Activated T-cell treated with anti-CD3 and anti-CD28 coated beads for 24 hours (primary cell): ENCODE measurements around the gene RASGEF1C.

Source experiments
- DNase-seq: peaks from one replicate; pipeline ENCODE4 v3.0.0-alpha.2; 2020; ENCODE audit warnings: low read depth

The RASGEF1C gene

DNA sequence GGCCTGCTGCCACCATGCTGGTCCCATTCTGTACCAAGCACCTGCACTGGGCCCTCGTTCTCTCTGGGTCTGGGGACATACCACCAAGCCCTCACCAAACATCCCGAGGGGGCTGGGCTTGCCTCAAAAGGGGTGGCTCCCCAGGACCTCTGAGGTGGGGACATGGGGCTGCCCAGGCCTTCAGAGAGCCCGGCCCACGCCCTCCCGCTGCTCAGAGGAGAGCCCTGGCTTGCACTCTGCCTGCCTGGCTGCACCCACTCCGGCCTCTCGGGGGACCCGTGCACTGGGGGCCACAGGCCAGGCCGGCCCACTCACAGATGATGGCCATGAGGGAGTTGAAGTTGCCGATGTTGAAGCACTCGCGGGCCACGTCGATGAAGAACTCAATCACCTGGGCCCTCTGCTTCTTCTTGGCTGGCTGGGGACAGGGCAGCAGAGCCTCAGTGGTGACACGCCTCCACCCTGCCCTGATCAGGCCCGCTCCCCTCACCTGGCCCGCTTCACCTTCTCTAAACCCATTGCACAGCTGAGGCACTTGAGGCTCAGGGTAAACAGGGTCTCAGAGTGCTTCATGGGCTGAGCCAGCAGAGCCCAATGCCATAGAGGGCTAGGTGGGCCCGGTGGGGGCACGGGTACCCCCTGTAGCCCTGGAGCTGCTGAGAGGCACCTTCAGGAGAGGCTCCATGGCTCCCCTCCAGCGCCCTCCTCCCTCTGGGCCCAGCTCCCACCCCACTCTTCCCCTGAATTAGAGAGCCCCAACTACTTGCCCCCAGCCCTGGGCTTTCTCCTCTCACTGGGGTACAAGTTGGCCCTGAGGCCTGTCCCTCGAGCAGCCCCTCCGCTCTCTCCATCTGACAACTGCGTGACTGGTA is 89.7 kb downstream of the RASGEF1C start:
- DNase-seq = no peak

DNA sequence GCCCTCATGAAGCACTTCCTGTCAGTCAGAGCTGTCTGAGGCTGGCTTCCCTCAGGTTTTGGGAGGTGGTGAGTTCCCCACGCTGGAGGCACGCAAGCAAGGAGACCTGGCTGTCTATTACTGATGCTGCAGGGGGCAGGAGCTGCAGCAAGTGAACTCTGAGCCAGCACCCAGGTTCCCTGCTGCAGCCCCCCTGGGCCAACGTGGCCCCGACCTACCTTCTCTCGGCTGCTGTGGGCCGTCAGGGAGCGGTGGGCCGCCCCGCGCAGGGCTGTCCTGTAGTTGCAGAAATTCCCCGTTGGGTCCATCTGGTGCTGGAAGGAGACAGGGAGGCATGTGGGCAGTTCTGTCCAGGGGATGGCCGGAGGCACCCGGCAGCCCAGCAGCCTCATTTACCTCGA is 90.6 kb downstream of the RASGEF1C start:
- no peak for DNase-seq

DNA sequence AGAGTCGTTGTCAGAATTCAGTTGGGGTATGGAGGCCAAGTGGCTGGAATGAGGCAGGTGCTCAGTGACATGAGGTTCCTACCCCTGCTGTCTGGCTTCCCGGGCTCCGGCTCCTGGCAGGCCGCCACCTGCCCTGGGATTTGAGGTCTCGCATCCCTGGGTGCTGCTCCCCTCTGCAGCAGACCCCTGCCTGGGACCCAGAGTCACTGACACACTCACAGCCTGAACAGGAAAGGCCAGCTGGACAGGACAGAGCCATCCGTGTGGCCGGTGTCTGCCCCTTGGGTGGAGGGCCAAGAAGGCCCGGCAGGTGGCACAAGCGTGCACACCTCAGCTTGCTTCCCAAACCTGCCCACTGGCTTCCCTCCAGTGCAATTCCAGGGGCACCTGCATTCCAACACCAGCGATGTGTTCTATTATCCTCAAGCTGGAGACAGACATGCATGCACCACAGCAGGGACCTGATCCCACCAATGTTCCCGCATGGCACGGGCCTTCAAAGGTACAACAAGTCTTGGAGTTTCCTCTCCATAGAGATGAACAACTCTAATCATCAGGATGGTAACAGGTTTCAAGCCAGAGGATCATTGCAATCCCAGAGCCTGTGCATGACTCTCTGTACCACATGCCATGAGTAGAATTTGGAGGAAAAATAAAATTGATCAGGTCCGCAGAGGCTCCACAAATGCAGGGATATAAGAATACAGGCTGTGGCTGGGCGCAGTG is 91.8 kb downstream of the RASGEF1C start:
- no peak for DNase-seq

DNA sequence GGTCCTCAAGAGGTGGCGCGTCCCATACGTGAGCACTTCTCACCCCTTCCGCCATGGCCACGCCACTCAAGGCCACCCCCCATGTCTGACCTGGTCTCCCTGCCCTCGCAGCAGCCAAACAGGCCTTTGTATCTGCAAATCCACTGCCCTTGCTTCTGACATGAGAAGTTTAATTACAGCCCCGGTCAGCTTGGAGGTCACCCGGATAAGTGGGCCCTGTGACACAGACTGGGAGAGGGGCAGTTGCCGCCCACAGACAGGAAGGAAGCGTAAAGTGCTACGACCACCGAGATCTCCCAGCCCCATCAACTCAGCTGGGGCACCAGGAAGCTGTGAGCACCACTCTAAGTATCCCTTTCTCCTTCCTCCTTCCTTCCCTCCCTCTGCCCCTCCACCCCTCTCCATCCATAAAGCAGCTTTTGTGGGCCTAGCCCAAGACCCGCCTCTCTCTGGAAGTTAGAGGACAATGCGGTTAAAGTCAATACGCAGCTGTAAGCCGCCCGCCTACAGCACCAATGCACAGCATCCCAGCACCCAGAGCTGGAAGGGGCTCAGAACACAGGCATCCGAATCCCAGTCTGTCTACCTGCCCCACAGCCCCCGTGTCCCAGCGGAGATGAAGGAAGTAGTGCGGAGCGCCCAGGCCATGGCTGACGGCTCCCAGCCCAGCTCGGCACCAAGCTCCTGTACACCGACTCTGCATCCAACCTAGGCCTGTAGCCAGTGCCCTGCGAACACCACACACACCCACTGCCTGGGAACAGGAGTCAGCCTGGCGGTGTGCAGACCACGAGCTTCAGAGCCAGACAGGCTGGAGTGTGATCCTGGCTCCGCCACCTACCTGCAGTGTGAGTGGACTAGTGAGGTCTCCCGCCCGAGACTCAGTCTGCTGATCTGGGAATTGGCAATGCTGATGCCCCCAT is 92.7 kb downstream of the RASGEF1C start:
- DNase-seq = no peak

DNA sequence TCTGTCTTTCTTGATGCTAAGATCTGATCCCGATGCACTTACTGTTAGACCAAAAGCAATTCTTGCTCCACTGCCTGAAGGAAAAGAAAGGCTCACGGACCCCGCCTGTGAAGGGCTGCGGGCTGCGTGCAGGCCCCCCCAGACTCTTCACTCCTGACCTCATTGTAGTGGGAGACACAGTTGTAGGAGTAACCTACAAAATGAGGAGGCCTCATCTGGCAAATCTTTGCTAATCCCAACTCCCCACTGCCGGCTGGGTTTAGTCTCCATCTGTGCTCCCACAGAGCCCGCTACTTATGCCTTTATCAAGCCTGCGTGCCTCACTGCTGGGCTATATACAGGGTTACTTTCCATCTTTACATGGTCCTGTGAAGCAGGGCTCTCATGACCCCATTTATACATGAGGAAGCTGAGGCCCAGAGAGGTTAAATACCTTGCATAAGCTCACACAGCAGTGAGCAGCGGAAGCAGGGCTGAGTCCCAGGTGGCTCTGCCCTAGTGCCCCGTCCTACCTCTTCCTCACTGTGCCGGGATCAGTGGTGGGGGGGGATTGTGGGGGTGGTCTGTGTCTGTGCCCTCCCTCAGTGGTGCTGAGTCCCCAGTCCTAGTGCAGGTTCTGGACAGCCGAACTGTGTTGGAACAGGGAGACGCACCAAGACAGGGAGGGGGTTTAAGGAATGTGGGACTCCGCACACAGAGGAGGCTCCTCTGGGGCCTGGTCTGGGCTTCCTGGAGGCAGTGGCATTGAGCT is 93.5 kb downstream of the RASGEF1C start:
- DNase-seq = no peak

DNA sequence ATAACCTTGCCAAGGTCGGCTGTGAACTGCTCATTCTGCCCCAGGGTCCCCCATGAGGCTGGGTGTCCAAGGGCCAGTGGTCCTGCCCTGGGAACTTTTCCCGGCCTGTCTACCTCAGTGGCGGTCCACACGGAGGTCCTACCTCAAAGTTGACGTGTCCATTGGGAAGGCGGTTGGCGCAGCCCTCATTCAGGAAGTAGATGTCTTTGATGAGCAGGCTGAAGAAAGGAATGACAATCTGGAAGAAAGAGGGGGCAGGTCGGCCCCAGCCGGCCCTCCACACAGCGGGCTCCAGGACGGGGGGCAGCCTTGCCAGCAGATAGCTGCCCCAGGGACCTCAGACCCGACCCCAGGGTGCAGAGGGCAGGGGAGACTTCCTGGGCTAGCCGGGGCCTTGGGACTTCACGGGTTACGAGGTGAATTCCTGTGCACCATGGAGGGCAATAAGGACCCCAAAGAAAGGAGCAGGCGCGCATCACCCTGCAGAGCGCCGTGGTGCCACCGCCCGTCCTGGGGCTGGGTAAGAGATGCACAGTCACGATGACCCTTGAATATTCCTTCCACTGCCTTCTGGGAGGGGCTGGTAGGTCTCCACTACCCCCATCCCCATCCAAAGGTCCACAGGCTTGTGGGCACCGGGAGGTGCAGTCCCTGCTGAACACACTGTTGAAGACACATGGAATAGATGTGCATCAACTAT is 94.6 kb downstream of the RASGEF1C start:
- DNase-seq = no peak

DNA sequence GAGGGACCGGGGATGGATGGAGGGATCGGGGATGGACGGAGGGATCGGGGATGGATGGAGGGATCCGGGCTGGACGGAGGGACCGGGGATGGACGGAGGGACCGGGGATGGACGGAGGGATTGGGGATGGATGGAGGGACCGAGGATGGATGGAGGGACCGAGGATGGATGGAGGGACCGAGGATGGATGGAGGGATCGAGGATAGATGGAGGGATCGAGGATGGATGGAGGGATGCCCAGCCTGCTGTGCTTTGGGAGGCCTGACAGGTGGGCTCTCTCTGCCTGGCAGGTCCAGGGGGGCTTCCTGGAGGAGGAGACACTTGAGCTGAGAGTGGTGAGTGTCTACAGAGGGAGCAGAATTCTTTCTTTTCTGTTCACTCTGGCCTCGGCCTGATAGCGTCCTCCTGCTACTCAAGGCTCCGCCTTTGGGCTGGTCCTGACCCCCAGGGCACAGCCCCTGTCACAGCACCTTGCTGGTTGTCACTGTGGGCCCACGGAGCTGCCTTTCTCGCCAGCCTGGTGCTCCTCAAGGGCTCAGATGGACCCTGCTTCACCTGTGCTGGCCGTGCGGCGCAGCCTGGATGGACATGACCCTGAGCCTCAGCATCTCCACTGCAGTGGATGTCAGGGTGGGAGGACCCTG is 95.2 kb downstream of the RASGEF1C start:
- no peak for DNase-seq

DNA sequence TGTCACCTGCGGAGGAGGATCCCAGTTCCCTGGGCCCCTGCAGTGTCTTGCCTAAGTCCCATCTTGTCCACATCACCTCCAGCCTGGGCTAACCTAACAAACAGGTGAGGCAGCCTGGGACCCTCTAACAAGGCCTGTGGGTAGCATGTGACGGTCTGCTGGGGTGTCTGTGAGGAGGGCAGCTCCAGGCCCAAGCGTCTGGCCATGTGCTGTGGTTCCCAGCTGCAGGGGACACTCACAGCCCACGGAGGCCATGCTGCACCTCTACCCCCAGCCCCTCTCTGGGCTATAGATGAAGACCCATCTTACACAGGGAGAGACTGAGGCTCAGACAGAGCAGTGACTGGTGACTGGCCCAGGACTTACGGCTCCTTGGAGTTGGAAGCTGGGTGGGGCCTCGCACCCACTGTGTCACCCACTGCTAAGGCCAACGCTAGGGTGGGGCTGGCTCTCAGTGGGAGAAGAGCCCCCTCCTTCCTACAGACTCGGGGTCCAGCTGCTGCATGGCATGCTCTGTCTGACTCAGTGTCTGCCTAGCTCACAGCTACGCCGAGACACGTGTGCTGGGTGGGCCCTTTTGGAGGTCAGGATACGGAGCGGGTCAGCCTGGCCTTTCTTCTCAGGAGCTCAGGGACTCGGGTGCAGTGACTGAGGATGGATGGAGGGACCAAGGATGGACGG is 96.7 kb downstream of the RASGEF1C start:
- no peak for DNase-seq

DNA sequence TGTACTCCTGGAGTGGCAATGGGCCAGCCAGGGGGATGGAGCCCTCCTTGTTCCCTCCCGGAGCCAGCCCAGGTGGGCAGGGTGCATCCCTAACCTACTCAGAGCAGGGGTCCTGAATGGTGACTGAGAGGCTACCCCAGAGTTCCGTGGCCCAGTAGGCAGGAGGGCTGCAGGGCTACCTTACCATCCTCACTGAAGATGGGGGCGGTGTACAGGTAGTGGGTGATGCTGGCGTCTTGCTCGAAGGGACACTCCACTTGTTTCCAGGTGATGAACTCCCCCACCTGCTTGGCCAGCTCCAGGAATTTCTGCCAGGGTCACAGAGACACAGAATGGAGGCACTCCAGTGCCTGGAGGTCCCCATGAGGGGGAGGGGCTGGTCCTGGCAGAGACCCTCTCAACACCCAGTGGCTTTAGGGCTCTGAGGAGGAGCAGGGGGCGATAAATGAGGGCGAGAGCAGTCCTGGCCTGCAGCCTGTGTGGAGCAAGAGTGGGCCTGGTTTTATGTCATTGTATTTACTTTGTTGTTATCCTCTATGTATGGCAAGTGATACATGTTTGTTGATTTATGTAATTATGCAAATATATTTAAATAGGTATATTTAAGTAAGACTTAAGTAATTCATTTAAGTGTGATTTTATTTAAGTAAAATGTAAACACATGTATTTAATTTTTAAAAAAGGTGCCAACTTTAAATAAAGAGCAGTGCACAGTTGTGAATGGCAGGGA is 97.6 kb downstream of the RASGEF1C start:
- no peak for DNase-seq

DNA sequence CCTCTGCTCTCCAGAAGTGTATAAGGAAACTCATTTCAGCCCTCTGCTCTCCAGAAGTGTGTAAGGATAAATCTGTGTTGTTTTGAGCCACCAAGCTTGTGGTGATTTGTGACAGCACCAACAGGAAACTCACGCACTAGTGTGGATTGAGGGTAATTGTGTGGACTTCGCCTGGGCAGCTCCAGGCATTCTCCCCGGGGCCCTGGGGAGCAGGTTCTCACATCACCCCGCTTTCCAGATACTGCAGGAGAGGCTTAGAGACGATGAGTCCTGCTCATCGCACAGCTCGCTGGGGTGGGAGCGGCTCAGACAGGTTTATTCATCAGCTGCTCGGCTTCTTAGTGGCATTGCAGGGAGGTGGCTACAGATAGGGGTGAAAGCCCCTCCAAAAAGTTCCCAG is 99.1 kb downstream of the RASGEF1C start:
- no peak for DNase-seq

DNA sequence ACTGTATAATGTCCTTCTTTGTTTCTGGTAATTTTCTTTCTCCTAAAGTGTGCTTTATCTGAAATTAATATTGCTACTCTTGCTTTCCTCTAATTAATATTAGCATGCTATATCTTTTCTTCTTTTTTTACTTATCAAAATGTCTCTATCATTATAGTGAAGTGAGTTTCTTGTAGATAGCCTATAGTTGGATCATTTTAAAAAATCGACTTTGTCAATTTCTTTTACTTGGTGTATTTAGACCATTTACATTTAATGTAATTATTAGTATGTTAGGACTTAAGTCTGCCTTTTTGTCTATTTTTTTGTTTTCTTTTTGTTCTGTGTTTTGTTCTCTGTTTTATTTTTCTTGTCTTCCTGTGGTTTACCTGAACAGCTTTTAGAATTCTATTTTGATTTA is 102.0 kb downstream of the RASGEF1C start:
- no peak for DNase-seq

DNA sequence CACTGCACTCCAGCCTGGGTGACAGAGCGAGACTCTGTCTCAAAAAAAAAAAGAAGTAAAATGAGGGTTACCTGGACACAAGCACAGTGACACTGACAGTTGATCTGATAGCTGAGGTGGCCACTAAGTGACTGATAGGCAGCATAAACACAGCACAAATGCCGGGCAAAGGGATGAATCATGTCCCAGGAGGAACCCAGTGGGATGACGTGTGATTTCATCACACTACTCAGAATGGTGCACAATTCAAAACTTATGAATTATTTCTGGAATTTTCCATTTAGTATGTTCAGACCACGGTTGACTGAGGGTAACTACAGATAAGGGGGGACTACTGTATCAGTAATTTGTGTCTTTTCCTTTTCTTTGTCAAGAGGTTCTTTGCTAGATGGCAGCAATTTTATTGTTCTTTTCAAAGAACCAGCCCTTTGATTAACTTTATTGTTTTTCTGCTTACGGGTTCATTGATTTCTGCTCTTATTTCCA is 103.1 kb downstream of the RASGEF1C start:
- no peak for DNase-seq

DNA sequence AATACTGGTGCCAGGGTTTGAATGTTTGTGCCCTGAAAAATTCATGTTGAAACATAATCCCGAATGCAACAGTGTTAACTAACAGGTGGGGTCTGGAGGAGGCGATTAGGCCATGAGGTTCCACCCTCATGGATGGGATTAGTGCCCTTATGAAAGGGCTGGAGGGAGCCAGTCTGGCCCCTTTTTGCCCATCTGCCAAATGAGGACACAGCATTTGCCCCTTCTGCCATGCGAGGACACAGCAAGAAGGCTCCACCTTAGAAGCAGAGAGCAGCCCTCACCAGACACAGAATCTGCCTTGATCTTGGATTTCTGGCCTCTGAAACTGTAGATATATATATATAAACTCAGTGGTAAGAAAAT is 104.9 kb downstream of the RASGEF1C start:
- DNase-seq = no peak

DNA sequence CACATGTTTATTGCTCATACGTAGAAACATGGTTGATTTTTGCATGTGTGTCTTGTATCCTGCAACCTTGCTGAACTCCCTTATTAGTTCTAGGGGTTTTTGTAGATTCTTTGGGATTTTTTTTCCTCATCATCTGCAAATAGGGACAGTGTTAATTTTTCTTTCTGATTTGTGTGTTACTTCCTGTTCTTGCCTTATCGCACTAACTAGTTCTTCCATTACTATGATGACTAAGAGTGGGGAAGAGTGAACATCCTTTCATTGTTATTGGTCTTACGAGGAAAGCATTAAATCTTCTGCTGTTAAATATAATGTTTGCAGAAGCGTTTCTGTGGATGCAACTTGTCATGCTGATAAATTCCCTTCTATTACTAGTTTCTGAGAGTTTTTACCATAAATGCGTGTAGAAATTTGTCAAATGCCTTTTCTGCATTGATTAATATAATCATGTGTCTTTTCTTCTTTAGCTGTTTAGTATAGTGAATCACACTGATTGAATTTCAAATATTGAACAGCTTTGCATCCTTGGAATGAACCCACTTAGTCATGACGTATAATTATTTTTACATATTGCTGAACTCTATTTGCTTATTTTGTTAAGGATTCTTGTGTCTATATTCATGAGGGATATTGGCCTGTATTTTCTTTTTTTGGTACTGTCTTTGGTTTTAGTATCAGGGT is 105.4 kb downstream of the RASGEF1C start:
- no peak for DNase-seq

DNA sequence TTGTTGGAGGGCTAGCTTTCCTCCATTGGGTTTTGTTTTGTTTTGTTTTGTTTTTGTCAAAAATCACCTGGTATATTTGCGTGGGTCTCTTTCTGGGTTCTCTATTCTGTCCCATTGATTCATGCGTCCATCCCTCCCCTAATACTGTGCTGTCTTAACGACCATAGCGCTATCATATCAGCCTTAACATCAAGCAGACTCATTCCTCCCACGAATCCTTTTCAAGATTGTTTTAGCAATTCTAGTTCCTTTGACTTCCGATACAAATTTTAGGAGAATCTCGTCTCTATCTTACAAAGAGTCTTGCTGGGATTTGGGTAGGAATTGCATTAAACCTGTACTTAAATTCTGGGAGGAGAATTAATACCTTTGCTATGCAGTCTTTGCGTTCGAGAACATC is 106.4 kb downstream of the RASGEF1C start:
- DNase-seq = no peak

DNA sequence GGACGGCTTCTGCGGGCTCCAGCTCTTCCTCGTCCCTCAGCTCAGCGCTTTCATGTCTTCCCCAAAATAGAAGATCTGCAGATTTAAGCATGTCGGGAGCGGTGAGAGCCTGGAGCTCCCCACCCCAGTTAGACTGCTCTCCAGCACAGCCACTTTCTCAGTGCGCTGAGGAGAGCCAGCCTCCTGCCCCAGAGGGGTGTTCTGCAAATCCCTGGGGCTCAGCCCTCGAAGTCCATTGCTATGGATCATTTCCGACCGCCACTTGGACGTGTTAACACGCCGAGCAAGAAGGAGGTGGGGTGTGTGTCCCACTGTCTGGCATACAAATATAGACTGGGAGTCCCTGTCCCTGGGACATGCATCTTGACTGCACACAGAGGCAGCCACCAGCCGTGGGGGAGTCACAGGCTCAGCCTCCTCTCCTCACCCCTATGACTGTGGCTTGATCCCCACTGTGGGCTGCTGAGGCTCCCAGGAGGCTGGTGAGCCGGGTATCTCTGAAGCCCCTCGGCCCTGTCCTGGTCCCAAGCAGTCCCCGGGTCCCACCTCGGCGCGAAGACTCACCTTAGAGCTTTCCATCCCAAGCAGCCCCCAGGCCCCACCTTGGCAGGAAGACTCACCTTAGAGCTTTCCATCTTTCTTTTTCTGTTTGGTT is 107.4 kb downstream of the RASGEF1C start:
- DNase-seq = no peak

DNA sequence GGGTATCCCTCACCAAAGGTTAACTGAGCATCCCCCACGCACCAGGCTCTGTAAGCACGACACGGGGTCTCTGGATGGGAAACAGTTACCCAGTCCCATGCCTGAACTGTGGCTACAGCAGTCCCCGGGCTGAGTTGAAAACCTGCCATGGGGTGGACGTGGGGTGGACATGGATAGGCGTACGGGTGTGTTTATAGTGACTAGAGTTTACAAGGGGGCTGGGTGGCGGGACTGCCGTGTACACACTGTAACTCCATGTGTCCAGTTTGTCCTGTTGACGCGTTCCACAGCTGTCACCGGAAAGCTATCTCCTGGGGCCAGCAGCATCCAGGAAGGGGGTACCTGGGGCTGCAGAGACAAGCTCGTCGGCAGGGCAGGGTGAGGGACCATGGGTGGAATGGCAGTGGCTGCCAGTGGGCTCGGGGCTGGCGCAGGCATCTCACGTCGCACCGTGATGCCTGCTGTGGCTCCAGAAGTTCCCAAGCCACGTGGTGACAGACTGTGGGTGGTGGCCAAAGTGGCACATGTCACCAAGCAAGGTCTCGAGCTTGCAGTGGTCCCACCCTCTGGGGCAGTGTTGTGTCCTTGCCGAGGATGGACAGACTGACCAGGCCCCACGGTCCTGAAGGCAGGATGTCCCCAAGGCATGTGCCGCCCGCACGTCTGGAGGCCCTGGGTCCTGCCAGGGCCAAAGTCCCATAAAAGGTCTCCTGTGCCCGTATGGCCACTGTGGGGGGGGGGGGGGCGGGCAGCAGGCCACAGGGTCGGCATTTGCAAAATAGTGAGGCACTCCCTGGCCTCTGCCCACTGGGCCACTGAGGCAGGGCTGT is 108.2 kb downstream of the RASGEF1C start:
- no peak for DNase-seq
